Endothelial cell (in vitro differentiated cells): Measurements from ENCODE around the gene ISM1. TPM values are rescaled to one million over a fixed set of nuclear protein-coding genes. Genes with fewer than 3 reads are reported as not detected.
"Not testable (repeated sequence)": the region's sequence is repeated elsewhere in the genome, so short reads cannot be mapped to it uniquely, and the experiment has no call there.

Source experiments
- DNase-seq: peaks from one replicate; pipeline ENCODE4 v3.0.0; 2021; ENCODE audit warnings: low spot score
- H3K27ac Mint-ChIP-seq: one replicate; pipeline ENCODE4 v1.8.0; 2021; ENCODE audit warnings: mixed read lengths, inconsistent platforms; ENCODE audit not compliant: unreplicated experiment
- H3K27me3 Mint-ChIP-seq: one replicate; pipeline ENCODE4 v1.8.0; 2021; ENCODE audit warnings: mild to moderate bottlenecking, moderate library complexity, mixed read lengths, inconsistent platforms; ENCODE audit not compliant: unreplicated experiment
- H3K36me3 Mint-ChIP-seq: one replicate; pipeline ENCODE4 v1.8.0; 2021; ENCODE audit warnings: mild to moderate bottlenecking, low read depth, mixed read lengths, inconsistent platforms; ENCODE audit not compliant: unreplicated experiment
- H3K4me1 Mint-ChIP-seq: one replicate; pipeline ENCODE4 v1.8.0; 2021; ENCODE audit warnings: mild to moderate bottlenecking, mixed read lengths, inconsistent platforms; ENCODE audit not compliant: unreplicated experiment
- H3K4me3 Mint-ChIP-seq: one replicate; pipeline ENCODE4 v1.8.0; 2021; ENCODE audit warnings: mild to moderate bottlenecking, mixed read lengths, inconsistent platforms; ENCODE audit not compliant: unreplicated experiment
- H3K9me3 Mint-ChIP-seq: one replicate; pipeline ENCODE4 v1.8.0; 2021; ENCODE audit warnings: mixed read lengths, inconsistent platforms; ENCODE audit not compliant: unreplicated experiment
- CTCF ChIP-seq: fragments of 200-600 bp; sonication (generic); IDR thresholded peaks from one replicate; pipeline ENCODE4 v1.5.0; 2021; ENCODE audit warnings: antibody characterized with exemption; ENCODE audit not compliant: unreplicated experiment
- total RNA-seq: library from RNA; stranded (reverse); fragmentation: NEBNext Ultra II Directional; extraction: Animal tissue kit (Norgen Biotek cat#: 25700); gene quantifications from one replicate; pipeline ENCODE4 v1.2.1, GENCODE V29; 2021; ENCODE audit not compliant: unreplicated experiment

ISM1 gene
- total RNA-seq, 1 donor from 2014 or later, result 23.8 TPM

- H3K4me1 Mint-ChIP-seq, result peaks cover 9% of the 10 kb centered on the region
- no peaks in the 10 kb centered on the region for H3K9me3 Mint-ChIP-seq
- H3K27me3 Mint-ChIP-seq, result peaks cover 2% of the 10 kb centered on the region
- no peak overlapping the region for H3K4me3 Mint-ChIP-seq
- no peak for DNase-seq
- no peak overlapping the region for H3K27ac Mint-ChIP-seq
- H3K36me3 Mint-ChIP-seq, result peaks cover 5% of the 10 kb centered on the region
- no peak for TF ChIP-seq CTCF
These were observed 8.5 kb downstream of the ISM1 start for GRCh38 chr20:13229538-13229937.

DNA sequence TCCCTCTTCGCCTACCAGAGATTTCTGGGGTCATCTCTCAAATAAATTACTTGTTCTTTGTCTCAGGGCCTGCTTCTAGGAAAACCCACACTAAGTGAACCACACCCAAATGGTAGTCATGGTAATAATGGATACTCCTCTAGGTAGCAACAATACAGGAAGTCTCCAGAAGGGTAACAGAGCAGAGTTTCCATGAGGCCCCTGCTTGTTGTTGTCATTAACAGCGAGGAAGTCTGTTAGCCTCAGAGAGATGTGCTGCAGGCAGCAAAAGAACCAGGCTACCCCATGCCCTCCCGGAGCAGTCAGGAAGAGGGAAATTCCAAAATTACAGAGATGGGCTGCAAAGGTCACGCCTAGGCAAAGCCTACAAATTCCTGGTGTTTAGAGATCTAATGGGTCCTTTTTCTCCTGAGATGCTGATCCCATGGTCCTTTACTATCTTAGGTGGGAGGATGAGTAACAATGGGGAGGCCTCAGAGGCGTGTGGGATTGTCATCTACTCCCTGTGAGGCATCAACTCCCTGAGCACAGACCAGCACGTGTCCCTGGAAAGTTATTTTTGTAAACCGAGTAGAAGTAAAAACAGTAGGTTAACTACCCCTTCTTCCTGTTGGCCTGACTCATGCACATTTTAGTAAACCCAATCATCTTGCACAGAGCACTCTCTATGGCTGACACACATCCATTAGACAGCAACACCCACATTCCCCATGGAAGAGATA is 10.1 kb downstream of the ISM1 start:
- Mint-ChIP-seq H3K9me3 (no peaks in the 10 kb centered on the region), H3K27ac (peak overlapping the region; percentile 94), H3K4me3 (peak overlapping the region; percentile 5), H3K4me1 (peaks cover 9% of the 10 kb centered on the region), H3K27me3 (peaks cover 2% of the 10 kb centered on the region), H3K36me3 (peaks cover 5% of the 10 kb centered on the region)
- peak; percentile 12 for DNase-seq
- TF ChIP-seq CTCF, result no peak

- H3K27me3 Mint-ChIP-seq, result peaks cover 2% of the 10 kb centered on the region
- H3K9me3 Mint-ChIP-seq, result no peaks in the 10 kb centered on the region
These were observed 11.9 kb downstream of the ISM1 start for GRCh38 chr20:13232999-13233398.

DNA sequence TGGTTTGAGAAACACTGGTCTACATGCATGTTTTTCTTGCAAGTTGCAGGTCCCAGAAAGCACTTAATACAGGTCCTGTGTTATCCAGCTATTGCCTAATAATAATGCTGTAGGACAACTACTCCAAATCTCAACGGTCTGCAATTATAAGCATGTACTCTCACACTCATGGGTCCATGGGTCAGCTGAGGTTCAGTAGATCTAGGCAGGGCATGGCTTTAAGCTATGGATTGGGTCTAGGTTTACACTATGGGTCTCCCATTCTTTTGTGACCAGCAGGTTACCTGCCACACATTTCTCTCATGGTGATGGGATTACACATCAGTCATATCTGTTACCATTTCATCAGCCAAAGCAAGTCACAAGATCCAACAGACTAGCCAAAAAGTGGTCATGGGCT is 13.9 kb downstream of the ISM1 start:
- no peaks in the 10 kb centered on the region for H3K36me3 Mint-ChIP-seq
- no peak for TF ChIP-seq CTCF
- no peak for DNase-seq

More at GRCh38 chr20:13232999-13233398, 11.9 kb downstream of the ISM1 start:
- peaks cover 9% of the 10 kb centered on the region for H3K4me1 Mint-ChIP-seq
- H3K27ac Mint-ChIP-seq, result no peak overlapping the region
- no peak overlapping the region for H3K4me3 Mint-ChIP-seq
- H3K36me3 Mint-ChIP-seq, result no peaks in the 10 kb centered on the region
- no peak for TF ChIP-seq CTCF
- DNase-seq, result no peak

DNA sequence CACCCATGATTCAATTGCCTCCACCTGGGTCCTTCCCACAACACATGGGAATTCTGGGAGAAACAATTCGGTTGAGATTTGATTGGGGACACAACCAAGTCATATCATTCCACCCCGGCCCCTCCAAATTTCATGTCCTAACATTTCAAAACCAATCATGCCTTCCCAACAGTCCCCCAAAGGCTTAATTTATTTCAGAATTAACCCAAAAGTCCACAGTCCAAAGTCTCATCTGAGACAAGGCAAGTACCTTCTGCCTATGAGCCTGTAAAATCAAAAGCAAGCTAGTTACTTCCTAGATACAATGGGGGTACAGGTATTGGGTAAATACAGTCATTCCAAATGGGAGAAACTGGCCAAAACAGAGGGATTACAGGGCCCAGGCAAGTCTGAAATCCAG is 15.3 kb downstream of the ISM1 start:
- not testable (repeated sequence) for H3K36me3 Mint-ChIP-seq, H3K4me3 Mint-ChIP-seq, H3K9me3 Mint-ChIP-seq, H3K4me1 Mint-ChIP-seq, H3K27me3 Mint-ChIP-seq, DNase-seq, H3K27ac Mint-ChIP-seq

More for the DNA sequence above, 13.9 kb downstream of the ISM1 start:
- Mint-ChIP-seq H3K27ac (no peak overlapping the region), H3K9me3 (no peaks in the 10 kb centered on the region), H3K4me3 (no peak overlapping the region), H3K4me1 (peaks cover 9% of the 10 kb centered on the region), H3K27me3 (no peaks in the 10 kb centered on the region)
